Gastrocnemius medialis (tissue), 4 donors: ENCODE data around the gene RAPH1. TPM values are rescaled to one million over a fixed set of nuclear protein-coding genes. Genes with fewer than 3 reads are reported as not detected.

Experiments used
- ATAC-seq, 2 donors: fragments of 150-250 bp; one replicate each; pipeline ENCODE4 v1.9.1; 2016
- DNase-seq, 2 donors: peaks; one replicate each; pipeline ENCODE4 v3.0.0-alpha.2; 2019
- H3K27ac ChIP-seq, 4 donors: fragments of 200-600 bp; sonication (generic); 1 replicate in 1 of 4; 2 replicates in 3 of 4; pipeline ENCODE4 v1.5.1; 2016 to 2018; ENCODE audit warnings: mild to moderate bottlenecking in 2 of 4, moderate library complexity in 1 of 4
- H3K27me3 ChIP-seq, 3 donors: fragments of 200-600 bp; sonication (generic) in 2 of 3; 1 replicate in 1 of 3; 2 replicates in 2 of 3; pipeline versions ENCODE4 v1.5.1 to v1.6.0; 2016 to 2019; ENCODE audit warnings: mild to moderate bottlenecking in 1 of 3, moderate library complexity in 1 of 3
- H3K36me3 ChIP-seq, 2 donors: fragments of 200-600 bp; sonication (generic) in 1 of 2; one replicate each; pipeline ENCODE4 v1.5.1; 2017 to 2018
- H3K4me1 ChIP-seq, 2 donors: fragments of 200-600 bp; sonication (generic) in 1 of 2; one replicate each; pipeline ENCODE4 v1.5.1; 2016 to 2017; ENCODE audit warnings: mild to moderate bottlenecking in 2 of 2
- H3K4me3 ChIP-seq, 4 donors: fragments of 200-600 bp; sonication (generic) in 3 of 4; 1 replicate in 1 of 4; 2 replicates in 3 of 4; pipeline ENCODE4 v1.5.1; 2016 to 2019; ENCODE audit warnings: mild to moderate bottlenecking in 2 of 4
- H3K9me3 ChIP-seq, 3 donors: fragments of 200-600 bp; sonication (generic) in 2 of 3; 1 replicate in 1 of 3; 2 replicates in 2 of 3; pipeline ENCODE4 v1.5.1; 2016 to 2019
- POLR2A ChIP-seq, 2 donors: fragments of 450-650 bp; IDR thresholded peaks; one replicate each; pipeline ENCODE4 v1.6.1; 2017; ENCODE audit warnings: antibody characterized with exemption in 2 of 2, mild to moderate bottlenecking in 2 of 2, moderate library complexity in 2 of 2
- in situ Hi-C, 4 donors: fragments of 200-750 bp; cut with MboI; loops; one replicate each; pipeline versions ENCODE4 v1.15.0 to v1.8.0; 2017; ENCODE audit warnings: low sequenced_read_pairs in 4 of 4
- intact Hi-C: fragments of 100-400 bp; cut with DNase I; formaldehyde crosslinking; loops from one replicate; pipeline ENCODE4 v1.15.1; 2023; ENCODE audit warnings: low total_unique reads
- total RNA-seq, 4 donors: library from RNA; depleted of rRNA; stranded (reverse); fragments of >200 nt; gene quantifications; one replicate each; pipeline versions ENCODE4 v1.1.0 to v1.2.3, GENCODE V29; 2016
- TF ChIP-seq, protein P1 (sequence below), 5 experiments: fragments of 450-650 bp in 3 of 5; fragments of 200-600 bp in 2 of 5; sonication (generic) in 2 of 5; IDR thresholded peaks in 4 of 5; conservative IDR thresholded peaks in 1 of 5; 1 replicate in 4 of 5; 2 replicates in 1 of 5; pipeline ENCODE4 v1.5.1; 2016 to 2019; ENCODE audit warnings: antibody characterized with exemption in 5 of 5, mild to moderate bottlenecking in 3 of 5, moderate library complexity in 3 of 5

Gene RAPH1, protein sequence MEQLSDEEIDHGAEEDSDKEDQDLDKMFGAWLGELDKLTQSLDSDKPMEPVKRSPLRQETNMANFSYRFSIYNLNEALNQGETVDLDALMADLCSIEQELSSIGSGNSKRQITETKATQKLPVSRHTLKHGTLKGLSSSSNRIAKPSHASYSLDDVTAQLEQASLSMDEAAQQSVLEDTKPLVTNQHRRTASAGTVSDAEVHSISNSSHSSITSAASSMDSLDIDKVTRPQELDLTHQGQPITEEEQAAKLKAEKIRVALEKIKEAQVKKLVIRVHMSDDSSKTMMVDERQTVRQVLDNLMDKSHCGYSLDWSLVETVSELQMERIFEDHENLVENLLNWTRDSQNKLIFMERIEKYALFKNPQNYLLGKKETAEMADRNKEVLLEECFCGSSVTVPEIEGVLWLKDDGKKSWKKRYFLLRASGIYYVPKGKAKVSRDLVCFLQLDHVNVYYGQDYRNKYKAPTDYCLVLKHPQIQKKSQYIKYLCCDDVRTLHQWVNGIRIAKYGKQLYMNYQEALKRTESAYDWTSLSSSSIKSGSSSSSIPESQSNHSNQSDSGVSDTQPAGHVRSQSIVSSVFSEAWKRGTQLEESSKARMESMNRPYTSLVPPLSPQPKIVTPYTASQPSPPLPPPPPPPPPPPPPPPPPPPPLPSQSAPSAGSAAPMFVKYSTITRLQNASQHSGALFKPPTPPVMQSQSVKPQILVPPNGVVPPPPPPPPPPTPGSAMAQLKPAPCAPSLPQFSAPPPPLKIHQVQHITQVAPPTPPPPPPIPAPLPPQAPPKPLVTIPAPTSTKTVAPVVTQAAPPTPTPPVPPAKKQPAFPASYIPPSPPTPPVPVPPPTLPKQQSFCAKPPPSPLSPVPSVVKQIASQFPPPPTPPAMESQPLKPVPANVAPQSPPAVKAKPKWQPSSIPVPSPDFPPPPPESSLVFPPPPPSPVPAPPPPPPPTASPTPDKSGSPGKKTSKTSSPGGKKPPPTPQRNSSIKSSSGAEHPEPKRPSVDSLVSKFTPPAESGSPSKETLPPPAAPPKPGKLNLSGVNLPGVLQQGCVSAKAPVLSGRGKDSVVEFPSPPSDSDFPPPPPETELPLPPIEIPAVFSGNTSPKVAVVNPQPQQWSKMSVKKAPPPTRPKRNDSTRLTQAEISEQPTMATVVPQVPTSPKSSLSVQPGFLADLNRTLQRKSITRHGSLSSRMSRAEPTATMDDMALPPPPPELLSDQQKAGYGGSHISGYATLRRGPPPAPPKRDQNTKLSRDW
- total RNA-seq = 10 to 100 TPM; 17.6 to 29.7 (median 21.7) TPM

DNA sequence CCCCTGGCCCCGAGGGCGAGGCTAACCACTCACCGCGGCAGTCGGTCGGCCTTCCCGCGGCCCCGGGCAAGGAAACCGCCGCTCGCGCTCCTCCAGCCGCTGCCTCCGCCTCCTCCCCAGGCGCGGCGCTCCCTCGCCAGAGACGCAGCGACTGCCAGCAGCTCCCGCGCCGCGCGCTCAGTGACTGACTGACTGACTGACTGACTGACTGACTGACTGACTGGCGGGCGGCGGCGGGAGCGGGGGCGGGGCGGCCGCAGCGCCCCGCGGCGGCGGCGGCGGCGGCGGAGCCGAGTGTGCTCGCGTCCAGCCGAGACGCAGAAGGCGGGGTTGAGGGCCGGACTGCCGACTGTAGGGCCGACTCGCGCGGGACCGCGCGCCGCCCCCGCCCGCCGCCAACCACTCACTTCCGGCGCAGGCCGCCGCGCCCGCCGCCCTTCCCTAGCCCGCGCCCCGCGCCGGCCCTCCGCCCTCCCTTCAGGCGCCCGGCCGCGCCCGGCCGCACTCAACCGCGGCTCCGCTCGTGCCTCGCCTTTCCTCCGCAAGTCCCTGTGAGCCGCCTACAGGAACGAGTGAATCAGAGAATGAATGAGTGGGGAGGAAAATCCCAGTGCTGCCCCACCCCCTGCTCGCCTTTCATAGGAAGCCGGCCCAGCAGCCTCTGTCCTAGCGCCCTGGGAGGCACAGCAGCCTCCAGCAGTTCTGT lies at the start of gene RAPH1:
TSS of gene RAPH1 (minus strand) at position 224 of the 706 bp plus-strand sequence. CDS start 39,948 bp downstream, outside the sequence.
- in situ Hi-C loops = no loop called here

DNA sequence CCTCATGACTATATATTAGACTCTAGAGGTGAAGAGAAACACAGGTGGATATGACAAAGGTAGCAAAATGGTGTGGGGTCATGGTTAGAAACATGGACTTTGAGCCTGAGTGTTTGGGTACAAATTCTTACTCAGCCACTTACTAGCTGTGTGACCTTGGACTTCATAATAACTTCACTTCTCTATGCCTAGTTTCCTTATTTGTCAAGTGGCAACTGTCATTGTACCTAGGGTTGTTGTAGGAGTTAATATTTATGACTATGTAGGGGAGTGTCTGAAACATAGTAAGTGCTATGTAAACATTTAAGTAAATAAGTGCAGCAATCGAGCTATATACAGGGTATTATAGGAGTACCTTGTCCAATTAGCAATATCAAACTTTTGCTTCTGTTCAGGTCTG lies 49.7 kb upstream of the RAPH1 start:
- Histone ChIP-seq H3K4me1 (peaks cover 11 to 21% of the 10 kb centered on the region in 2 donors), H3K27ac (no peak overlapping the region), H3K4me3 (no peak overlapping the region), H3K27me3 (no peaks in the 10 kb centered on the region), H3K9me3 (no peaks in the 10 kb centered on the region), H3K36me3 (no peaks in the 10 kb centered on the region)
- no peak for TF ChIP-seq POLR2A (IDR thresholded peaks at IDR 0.05)
- TF ChIP-seq, protein P1, sequence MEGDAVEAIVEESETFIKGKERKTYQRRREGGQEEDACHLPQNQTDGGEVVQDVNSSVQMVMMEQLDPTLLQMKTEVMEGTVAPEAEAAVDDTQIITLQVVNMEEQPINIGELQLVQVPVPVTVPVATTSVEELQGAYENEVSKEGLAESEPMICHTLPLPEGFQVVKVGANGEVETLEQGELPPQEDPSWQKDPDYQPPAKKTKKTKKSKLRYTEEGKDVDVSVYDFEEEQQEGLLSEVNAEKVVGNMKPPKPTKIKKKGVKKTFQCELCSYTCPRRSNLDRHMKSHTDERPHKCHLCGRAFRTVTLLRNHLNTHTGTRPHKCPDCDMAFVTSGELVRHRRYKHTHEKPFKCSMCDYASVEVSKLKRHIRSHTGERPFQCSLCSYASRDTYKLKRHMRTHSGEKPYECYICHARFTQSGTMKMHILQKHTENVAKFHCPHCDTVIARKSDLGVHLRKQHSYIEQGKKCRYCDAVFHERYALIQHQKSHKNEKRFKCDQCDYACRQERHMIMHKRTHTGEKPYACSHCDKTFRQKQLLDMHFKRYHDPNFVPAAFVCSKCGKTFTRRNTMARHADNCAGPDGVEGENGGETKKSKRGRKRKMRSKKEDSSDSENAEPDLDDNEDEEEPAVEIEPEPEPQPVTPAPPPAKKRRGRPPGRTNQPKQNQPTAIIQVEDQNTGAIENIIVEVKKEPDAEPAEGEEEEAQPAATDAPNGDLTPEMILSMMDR (IDR thresholded peaks at IDR 0.05 in 4 of 5, conservative IDR thresholded peaks at IDR 0.05 in 1 of 5) = no peak
- DNase-seq (no peak), ATAC-seq (no peak)
- in situ Hi-C loops (no loop called here), intact Hi-C loops (no loop called here)

More for the DNA sequence above, at the start of gene RAPH1:
- ATAC-seq (peak; percentile 89 to 91), DNase-seq (peak; percentile 68 to 78)
- Histone ChIP-seq H3K27me3 (no peaks in the 10 kb centered on the region), H3K36me3 (no peaks in the 10 kb centered on the region), H3K4me1 (peaks cover 6 to 19% of the 10 kb centered on the region in 2 donors), H3K4me3 (peak within 1 kb of the TSS; percentile 71 to 91 (median 80)), H3K27ac (peak within 1 kb of the TSS; percentile 80 to 88 (median 86)), H3K9me3 (no peaks in the 10 kb centered on the region)
- intact Hi-C loops = loop anchor here (5.0 kb wide), 1 partner anchor 102 kb away; no protein-coding TSS in a partner anchor
- TF ChIP-seq, protein P1 (IDR thresholded peaks at IDR 0.05 in 4 of 5, conservative IDR thresholded peaks at IDR 0.05 in 1 of 5) = peak in 1 of 5 experiments; percentile 22
- peak; percentile 61 to 81 for TF ChIP-seq POLR2A (IDR thresholded peaks at IDR 0.05)

DNA sequence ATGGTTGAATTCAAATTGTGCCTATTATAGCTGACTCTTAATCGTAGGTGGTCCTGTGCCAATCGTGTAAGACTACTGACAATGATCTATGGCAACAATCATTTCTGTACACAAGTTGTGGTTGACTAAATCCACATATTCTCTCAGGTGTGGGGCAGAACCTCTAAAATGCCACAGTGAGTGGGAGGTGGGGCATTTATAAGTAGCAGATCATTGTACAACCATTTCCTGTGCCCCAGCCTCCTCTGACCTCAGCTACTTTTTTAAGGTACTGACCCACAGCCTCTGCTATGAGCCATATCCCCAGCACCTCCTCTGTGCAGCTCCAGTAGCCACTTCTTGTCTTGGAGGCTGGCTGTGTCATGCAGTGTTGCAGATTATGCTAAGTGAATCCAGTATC lies 48.6 kb upstream of the RAPH1 start:
- intact Hi-C loops (no loop called here), in situ Hi-C loops (no loop called here)
- peaks cover 19 to 31% of the 10 kb centered on the region in 2 donors for H3K4me1 ChIP-seq
- no peaks in the 10 kb centered on the region for H3K36me3 ChIP-seq
- no peak overlapping the region for H3K4me3 ChIP-seq
- no peaks in the 10 kb centered on the region for H3K27me3 ChIP-seq
- DNase-seq (peak in 1 of 2 donors; percentile 22), ATAC-seq (peak; percentile 62 to 76)
- H3K9me3 ChIP-seq = no peaks in the 10 kb centered on the region
- H3K27ac ChIP-seq = peak overlapping the region in 2 of 4 donors; percentile 29 to 35
- TF ChIP-seq, protein P1 (IDR thresholded peaks at IDR 0.05 in 4 of 5, conservative IDR thresholded peaks at IDR 0.05 in 1 of 5) = no peak
- no peak for TF ChIP-seq POLR2A (IDR thresholded peaks at IDR 0.05)
